NCI-H1092 (cell line): Measurements from ENCODE around the gene MYMK.
"Not testable (repeated sequence)": the region's sequence is repeated elsewhere in the genome, so short reads cannot be mapped to it uniquely, and the experiment has no call there.

Source experiments
- DNase-seq: peaks from one replicate; lab custom pipeline; 2025; lab: John Stamatoyannopoulos, UW

Gene MYMK, protein sequence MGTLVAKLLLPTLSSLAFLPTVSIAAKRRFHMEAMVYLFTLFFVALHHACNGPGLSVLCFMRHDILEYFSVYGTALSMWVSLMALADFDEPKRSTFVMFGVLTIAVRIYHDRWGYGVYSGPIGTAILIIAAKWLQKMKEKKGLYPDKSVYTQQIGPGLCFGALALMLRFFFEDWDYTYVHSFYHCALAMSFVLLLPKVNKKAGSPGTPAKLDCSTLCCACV

DNA sequence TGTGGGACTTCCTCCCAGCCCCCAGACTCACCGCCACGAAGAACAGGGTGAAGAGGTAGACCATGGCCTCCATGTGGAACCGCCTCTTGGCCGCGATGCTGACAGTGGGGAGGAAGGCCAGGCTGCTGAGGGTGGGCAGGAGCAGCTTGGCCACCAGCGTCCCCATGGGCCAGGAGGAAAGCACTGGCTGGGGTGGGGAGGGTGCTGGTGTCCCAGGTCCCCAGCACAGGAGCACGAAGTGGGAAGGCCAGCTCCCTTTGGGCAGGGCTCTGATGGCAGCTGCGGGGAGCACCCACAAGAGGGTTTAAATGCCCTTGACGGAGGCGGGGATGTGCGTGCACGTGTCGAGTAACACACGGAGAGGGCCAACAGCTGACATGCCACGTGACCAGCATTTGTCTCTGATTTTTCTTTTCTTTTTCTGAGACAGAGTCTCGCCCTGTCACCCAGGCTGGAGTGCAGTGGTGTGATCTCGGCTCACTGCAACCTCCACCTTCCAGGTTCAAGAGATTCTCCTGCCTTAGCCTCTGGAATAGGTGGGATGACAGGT, at the start of gene MYMK:
MYMK (minus strand) TSS at position 281 of the 550 bp plus-strand sequence; CDS start at position 166, 115 bp downstream.
- no peak for DNase-seq

DNA sequence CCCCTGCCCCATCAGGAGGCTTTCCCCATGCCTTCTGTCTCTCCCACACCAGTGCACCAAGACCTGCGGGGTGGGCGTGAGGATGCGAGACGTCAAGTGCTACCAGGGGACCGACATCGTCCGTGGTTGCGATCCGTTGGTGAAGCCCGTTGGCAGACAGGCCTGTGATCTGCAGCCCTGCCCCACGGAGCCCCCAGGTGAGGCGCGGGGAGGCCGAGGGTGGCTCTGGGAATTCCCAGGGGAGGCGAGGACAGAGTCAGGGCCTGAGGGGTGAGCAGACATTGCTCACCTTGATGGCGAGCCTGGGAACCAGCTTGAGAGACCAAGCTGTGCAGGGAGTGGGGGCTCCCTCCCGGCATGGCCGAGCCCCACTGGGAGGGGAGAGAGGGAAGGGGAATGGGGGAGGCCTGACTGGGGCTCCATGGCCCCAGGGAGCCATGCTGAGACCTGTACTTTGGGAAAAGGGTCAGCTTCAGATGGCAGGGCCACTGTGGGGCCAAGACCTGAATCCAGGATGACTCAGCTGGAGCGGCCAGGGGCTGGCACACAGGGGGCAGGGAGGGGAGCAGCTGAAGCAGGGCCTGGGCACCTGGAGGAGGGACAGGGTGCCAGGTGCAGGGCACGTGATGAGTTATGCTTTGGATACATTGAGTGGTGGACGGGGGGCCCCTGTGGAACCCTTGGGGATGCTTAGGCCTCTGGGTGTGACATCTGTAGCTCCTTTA, 49.2 kb upstream of the MYMK start:
- no peak for DNase-seq

DNA sequence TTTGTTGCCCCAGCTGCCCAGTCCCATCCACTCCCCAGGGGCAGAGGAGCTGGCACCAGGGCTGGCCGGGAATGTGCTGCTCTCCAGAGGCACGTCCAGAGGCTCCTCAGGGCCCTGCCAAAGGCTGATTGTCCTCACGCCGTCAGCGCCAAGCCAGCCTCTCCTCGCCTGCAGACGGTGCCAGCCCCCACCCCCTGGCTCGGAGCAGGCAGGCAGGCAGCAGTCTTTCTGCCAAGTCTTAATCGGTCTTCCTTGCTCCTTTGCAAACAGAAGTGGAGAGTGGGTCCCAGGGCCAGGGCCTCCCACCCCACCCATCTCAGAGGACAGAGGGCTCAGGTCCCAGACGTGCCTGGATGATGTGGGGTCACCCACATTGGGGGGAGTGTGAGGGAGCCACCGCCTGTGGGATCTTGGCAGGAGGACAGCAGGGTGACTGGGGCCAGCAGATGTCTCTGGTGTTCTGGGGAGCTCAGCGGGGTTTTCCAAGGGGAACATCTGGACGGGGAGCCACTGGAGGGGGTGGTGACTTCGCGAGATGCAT, 48.1 kb upstream of the MYMK start:
- peak; percentile 80 for DNase-seq

DNA sequence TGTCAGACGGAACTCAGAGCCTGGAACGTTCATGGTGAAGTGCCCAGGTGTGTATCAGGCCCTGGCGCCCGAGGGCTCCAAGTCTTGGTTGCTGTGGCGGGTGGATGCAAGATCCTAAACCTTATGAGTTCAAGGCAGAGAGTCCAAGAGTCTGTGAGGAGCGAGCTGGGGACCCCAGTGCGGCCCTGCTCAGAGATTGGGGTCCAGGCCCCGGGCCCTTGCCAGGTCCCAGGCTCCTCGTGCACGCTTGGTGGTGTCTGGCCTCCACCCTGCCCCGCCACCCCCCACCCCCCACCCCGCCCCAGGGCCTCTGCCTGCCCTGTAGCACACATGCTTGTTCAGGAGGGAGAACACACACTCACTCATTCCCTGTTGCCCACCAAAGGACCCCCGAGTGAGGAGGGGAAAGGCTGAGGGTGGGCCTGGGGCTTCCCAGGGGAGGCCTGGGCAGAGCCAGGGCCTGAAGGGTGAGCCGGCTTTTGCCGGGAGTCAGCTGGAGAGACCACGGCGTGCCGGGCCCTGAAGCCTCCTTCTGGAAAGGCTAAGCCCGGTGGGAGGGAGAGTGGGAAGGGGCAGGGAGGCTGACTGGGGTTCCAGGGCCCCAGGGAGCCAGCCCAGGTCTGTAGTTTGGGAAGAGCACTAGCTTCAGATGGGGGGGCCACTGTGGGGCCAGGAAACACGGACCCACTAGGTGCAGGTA, 47.3 kb upstream of the MYMK start:
- no peak for DNase-seq

DNA sequence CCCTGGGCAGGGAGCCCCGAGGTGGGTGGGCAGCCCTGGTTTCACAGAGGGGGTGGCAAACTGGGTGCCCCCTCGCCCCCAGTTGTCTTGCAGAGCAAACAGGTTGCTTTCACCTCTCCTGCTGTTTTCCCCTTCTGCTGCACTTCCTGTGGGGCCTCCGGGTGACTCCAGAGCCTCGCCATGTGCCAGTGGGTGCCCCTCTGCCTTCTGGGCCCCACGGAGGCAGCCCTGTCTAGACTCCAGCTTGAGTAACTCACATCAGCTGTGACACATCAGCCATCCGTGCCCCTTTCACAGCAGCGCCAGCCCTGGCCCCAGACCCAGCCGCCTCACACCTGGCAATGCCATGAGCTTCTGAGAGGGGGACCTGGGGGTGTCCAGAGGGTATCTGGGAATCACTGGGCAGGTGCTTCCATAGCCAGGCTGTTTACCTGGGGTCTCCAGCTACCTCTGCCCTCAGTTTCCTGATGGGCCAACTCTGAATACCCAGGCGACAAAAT, 46.7 kb upstream of the MYMK start:
- DNase-seq = no peak

DNA sequence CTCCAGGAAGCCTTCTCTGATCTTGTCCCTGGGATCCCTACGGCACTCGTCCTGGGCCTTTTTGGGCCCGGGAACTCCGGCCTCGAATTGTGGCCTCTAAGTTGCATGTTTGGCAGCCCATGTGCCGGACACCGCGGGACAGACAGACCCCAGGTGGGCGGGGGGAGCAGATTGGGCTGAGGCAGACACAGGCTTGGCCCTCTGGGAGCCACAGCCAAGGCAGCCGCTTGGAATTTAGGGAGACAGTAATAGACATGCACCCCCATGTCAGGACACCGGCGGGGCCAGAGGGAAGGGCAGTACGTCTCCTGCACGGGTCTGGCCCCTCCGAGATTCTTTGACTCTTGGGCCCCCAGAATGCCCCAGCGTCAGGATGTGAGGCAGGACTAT, 45.9 kb upstream of the MYMK start:
- no peak for DNase-seq

DNA sequence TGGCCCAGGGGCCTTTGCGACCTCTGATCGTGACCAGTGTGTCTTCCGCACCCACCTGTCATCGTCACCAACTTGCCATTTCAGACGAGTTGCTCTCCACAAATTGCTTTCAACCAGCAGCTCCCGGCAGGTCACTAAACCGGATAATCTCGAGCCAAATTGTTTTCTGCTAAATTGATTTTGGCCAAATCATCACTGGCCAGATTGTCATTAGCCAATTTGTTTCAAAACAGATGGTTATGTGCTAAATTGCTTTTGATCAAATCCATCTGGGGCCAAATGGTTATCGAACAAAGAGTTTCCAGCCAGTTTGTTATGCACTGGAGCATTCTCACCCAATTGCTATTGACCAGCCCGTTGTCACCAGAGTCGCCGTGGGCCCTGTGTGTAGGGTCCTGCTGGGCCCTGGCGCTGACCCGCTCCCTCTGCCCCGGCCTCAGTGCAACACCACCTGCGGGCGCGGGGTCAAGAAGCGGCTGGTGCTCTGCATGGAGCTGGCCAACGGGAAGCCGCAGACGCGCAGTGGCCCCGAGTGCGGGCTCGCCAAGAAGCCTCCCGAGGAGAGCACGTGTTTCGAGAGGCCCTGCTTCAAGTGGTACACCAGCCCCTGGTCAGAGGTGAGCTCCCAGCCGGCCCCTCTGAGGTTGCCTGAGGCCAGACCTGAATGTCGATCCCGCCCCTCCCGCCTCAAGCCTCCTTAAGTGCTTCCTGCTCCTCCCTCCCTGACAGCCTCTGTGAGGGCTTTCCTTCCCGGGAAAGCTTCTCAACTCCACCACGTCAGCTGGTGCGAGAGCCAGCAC, 45.3 kb upstream of the MYMK start:
- no peak for DNase-seq

DNA sequence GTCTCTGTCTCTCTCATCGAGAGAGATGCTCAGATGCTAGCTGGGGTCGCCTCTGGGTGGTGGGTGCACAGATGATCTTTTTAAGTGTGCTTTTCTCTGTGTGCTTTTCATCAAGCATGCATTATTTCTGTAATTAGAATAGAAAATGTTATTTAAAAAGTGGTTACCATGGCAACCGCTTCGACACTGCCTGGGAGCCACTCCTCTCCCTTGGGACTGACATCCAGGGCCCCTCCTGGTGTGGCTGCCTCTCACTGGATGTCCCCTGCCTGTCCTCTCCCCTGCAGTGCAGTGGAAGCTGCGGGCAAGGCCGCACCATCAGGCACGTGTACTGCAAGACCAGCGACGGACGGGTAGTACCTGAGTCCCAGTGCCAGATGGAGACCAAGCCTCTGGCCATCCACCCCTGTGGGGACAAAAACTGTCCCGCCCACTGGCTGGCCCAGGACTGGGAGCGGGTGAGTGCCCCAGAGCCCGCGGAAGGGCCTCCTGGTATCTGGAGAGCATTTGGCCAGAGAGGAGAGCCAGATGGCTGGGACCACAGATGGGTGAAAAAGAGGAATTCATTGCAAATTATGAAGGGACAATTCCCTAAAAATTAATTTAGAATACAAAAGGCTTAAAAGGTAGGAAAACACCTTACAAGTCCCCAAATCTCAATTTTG, 44.5 kb upstream of the MYMK start:
- DNase-seq = no peak

DNA sequence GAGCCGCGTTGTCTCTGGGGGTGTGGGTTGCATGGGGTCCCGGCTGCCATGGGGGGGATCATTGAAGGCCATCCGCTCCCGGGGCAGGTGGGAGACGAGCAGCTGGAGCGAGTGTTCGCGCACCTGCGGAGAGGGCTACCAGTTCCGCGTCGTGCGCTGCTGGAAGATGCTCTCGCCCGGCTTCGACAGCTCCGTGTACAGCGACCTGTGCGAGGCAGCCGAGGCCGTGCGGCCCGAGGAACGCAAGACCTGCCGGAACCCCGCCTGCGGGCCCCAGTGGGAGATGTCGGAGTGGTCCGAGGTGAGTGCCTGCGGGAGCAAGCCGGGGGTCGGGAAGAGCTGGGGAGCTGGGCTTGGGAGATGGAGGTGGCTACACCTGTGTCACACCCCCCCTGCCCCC, 43.4 kb upstream of the MYMK start:
- DNase-seq = no peak

DNA sequence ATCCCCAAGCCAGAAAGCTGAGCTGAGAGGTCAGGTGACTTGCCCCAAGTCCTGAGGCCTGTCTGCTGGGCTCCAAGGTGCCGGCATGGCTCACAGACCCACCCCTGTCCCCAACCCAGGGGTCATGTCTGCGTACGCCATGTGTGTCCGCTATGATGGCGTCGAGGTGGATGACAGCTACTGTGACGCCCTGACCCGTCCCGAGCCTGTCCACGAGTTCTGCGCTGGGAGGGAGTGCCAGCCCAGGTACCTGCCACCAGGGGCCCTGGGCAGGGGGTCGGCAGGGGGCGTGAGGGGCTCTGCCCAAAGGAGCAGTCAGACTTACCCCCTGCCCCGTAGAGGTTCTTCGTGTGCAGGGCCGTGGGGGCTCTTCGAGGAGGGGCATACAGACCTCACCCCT, 42.1 kb upstream of the MYMK start:
- no peak for DNase-seq

DNA sequence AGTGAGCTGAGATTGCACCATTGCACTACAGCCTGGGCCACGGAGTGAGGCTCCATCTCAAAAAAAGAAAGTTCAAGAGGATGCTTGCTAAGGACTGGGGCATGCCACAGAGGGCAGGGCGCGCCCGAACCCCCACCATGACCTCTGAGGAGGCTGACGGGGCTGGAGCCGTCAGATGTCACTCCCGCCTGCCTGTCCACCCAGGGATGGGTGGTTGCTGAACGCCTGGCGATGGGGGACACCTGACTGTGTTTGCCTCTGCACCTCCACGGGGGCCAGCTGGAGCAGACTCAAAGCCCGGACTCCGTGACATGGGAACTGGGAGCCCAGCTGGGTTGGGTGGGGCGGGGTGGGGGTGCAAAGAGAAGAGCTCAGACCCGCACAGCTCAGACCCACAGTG, 41.6 kb upstream of the MYMK start:
- no peak for DNase-seq

DNA sequence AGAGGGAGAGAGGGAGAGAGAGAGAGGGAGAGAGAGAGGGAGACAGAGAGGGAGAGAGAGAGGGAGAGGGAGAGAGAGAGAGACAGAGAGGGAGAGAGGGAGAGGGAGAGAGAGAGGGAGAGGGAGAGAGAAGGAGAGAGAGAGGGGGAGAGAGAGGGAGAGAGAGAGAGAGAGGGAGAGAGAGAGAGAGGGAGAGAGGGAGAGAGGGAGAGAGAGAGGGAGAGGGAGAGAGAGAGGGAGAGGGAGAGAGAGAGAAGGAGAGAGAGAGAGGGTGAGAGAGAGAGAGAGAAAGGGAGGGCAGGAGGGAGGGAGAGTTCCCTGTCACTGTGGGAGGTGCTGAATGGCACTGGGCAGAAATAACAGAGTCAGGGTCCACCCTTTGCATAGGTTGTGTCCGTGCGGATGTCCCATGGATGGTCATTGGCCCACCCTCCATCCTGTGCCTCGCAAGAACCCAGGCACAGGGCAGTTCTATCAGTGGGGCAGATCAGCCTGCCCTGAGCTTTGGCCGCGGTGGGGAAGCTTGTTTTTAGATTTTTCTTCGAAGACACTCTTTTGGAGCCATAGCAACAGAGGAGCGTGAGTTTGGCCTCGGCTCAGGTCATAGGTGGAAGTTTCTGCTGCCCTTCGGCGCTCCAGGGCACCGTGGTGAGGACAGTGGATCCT, 39.8 kb upstream of the MYMK start:
- DNase-seq = no peak

DNA sequence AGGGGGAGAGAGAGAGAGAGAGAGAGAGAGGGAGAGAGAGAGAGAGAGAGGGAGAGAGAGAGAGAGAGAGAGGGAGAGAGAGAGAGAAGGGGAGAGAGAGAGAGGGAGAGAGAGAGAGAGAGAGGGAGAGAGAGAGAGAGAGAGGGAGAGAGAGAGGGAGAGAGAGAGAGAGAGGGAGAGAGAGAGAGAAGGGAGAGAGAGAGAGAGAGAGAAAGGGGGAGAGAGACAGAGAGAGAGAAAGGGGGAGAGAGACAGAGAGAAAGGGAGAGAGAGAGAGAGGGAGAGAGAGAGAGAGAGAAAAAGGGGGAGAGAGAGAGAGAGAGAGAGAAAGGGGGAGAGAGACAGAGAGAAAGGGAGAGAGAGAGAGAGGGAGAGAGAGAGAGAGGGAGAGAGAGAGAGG, 39.1 kb upstream of the MYMK start:
- not testable (repeated sequence) for DNase-seq

DNA sequence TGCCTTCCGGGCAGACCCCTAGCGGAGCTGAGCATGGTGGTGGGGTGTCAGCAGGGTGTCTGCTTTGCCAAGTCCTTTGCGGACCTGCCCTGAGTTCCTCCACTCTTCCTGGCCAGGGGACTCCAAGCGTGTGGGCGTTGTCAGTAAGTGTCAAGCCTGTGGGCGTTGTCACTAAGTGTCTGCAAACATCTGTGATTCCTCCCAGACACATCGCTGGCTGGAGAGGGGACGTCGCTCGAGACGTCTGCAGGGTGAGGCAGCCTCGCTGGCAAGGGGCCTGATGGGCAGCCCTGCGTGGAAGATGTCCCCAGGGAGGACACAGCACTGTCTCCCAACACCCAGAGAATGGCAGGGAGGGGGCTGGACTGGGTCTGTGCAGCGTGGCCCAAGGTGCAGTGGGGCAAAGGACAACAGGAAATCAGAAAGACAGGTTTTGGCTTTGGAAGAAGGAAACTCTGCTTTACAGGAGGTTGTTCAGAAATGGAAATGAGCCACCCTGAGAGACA, 38.6 kb upstream of the MYMK start:
- DNase-seq = no peak

DNA sequence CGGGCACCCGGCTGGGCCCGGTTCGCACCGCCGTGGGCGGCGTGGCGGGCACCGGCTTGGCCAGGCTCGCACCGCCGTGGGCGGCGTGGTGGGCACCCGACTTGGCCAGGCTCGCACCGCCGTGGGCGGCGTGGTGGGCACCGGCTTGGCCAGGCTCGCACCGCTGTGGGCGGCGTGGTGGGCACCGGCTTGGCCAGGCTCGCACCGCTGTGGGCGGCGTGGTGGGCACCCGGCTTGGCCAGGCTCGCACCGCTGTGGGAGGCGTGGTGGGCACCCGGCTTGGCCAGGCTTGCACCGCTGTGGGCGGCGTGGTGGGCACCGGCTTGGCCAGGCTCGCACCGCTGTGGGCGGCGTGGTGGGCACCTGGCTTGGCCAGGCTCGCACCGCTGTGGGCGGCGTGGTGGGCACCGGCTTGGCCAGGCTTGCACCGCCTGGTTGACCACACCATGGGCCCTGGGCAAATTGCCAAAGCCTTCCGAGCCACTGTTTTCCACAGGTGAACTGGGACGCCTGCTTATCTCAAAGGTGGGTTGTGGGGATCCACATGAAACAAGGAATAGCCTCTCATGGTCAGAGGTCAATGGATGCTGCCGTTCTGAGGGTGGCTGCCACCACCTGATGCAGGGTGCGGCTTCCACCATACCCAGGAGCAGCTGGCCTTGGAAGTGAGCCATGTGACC, 38.0 kb upstream of the MYMK start:
- DNase-seq = no peak

DNA sequence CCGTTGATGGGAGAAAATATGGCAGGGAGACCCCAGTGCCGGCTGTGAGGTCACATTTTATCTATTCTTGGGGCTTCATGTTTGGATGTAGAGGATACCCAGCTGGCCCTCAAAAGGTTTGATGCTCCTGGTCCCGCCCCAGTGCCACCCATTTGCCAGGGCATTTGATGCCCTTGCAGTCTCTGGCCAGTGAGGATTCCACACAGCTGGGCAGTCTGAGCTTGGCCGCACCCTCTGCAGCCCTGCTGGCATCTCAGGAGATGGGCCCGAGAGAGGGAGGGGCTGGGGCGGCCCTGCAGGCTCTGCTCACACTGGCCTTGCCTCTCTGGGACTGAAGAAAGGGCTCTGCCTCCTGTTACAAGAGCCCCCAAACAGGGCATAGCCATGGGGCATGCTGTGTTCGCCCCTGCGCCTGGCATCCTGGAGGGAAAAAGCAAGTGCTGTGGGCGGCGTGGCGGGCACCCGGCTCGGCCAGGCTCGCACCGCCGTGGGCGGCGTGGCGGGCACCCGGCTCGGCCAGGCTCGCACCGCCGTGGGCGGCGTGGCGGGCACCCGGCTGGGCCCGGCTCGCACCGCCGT, 37.3 kb upstream of the MYMK start:
- DNase-seq = no peak

DNA sequence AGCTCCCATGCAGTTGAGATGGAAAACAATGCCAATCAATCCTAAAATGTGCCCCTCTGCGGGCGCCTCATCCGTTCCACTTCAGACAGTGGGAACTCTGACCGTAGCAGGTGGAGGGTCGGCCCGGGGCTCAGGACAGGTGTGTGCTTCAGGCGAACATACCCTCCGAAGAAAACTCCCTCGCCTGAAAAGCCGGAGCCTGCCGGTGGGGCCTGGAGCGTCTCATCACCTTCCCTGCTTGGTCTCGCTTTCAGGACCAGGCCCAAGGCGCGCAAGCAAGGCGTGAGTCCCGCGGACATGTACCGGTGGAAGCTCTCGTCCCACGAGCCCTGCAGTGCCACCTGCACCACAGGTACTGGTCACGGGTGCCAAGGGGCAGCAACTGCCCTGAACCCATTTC, 36.2 kb upstream of the MYMK start:
- no peak for DNase-seq

DNA sequence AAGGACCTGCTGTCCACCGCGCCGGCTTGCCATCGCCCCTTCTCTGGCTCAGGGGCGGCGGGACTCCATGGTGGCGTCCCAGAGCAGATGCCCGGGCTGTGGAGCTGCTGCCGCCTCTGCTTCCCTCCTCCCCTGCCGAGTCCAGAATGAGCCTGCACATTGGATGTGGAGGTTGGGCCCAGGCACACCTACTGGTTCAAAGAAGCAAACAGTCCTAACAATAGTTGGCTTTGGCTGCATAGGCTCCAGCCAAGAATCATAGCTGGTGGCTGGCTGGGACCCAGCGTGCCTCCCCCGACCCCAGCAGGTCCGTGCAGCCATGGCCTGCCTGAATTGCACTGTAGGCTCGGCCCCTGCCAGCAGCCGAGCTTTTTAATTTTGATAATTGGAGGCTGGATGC, 35.6 kb upstream of the MYMK start:
- DNase-seq = no peak
